COR-L47 (cell line): ENCODE results near the gene IQSEC3.
"Not testable (repeated sequence)": the region's sequence is repeated elsewhere in the genome, so short reads cannot be mapped to it uniquely, and the experiment has no call there.

Experiments used
- DNase-seq: peaks from one replicate; lab custom pipeline; 2025; lab: John Stamatoyannopoulos, UW

IQSEC3 gene

GRCh38 chr12:111699-112493 lies 45.3 kb downstream of the IQSEC3 start:
- no peak for DNase-seq

GRCh38 chr12:113347-113746 lies 46.8 kb downstream of the IQSEC3 start:
- DNase-seq = no peak

- DNase-seq = no peak
These were observed 48.2 kb downstream of the IQSEC3 start for GRCh38 chr12:114626-115211.

GRCh38 chr12:115518-115917 lies 49.0 kb downstream of the IQSEC3 start:
- no peak for DNase-seq

- no peak for DNase-seq
These were observed 49.7 kb downstream of the IQSEC3 start for GRCh38 chr12:115960-116915.

GRCh38 chr12:117311-117710 lies 50.7 kb downstream of the IQSEC3 start:
- no peak for DNase-seq

- DNase-seq = no peak
These were observed 51.3 kb downstream of the IQSEC3 start for GRCh38 chr12:117816-118345.

GRCh38 chr12:118591-118990 lies 52.0 kb downstream of the IQSEC3 start:
- DNase-seq = no peak

GRCh38 chr12:120951-121350 lies 54.4 kb downstream of the IQSEC3 start:
- no peak for DNase-seq

GRCh38 chr12:121647-122046 lies 55.1 kb downstream of the IQSEC3 start:
- no peak for DNase-seq

GRCh38 chr12:125075-125474 lies 58.5 kb downstream of the IQSEC3 start:
- no peak for DNase-seq

GRCh38 chr12:125566-125965 lies 59.0 kb downstream of the IQSEC3 start:
- DNase-seq = no peak

GRCh38 chr12:128079-128478 lies 61.5 kb downstream of the IQSEC3 start:
- no peak for DNase-seq

GRCh38 chr12:129001-129400 lies 62.4 kb downstream of the IQSEC3 start:
- no peak for DNase-seq

- no peak for DNase-seq
These were observed 64.0 kb downstream of the IQSEC3 start for GRCh38 chr12:130519-130918.

- DNase-seq = no peak
These were observed 64.4 kb downstream of the IQSEC3 start for GRCh38 chr12:131008-131407.

- DNase-seq = no peak
These were observed 65.3 kb downstream of the IQSEC3 start for GRCh38 chr12:131732-132495.

GRCh38 chr12:133616-134232 lies 67.2 kb downstream of the IQSEC3 start:
- not testable (repeated sequence) for DNase-seq

GRCh38 chr12:135138-135537 lies 68.6 kb downstream of the IQSEC3 start:
- DNase-seq = no peak

- no peak for DNase-seq
These were observed 71.8 kb downstream of the IQSEC3 start for GRCh38 chr12:138171-138897.
